ENCODE results near the gene CMTM4. TPM values are rescaled to one million over a fixed set of nuclear protein-coding genes. Genes with fewer than 3 reads are reported as not detected.
"Not testable (repeated sequence)": the region's sequence is repeated elsewhere in the genome, so short reads cannot be mapped to it uniquely, and the experiment has no call there.

The CMTM4 gene
- polyA plus RNA-seq, 4 donors: 21.0 to 67.0 (median 62.7) TPM

GRCh38 chr16:66569827-66570405 is 126.6 kb downstream of the CMTM4 start:
- no peak for DNase-seq (ENCODE audit: low read depth in 4 of 4, low spot score in 3 of 4)

- no peak for DNase-seq (ENCODE audit: low read depth in 4 of 4, low spot score in 3 of 4)
These were observed 127.4 kb downstream of the CMTM4 start for GRCh38 chr16:66569131-66569530.

GRCh38 chr16:66568355-66568754 is 128.2 kb downstream of the CMTM4 start:
- DNase-seq (ENCODE audit: low read depth in 4 of 4, low spot score in 3 of 4): no peak

- not testable (repeated sequence) for DNase-seq (ENCODE audit: low read depth in 4 of 4, low spot score in 3 of 4)
These were observed 129.3 kb downstream of the CMTM4 start for GRCh38 chr16:66567270-66567669.

GRCh38 chr16:66566051-66566901 is 130.3 kb downstream of the CMTM4 start, which contains the start of gene CMTM1:
Gene CMTM1 (plus strand): TSS chr16:66566439. CDS start chr16:66566514, 75 bp downstream.
- no peak for DNase-seq (ENCODE audit: low read depth in 4 of 4, low spot score in 3 of 4)

Other genes starting within 250 kb of the CMTM4 start
- gene TK2, start 146.6 kb downstream of the CMTM4 start, polyA plus RNA-seq (ENCODE audit: insufficient read length in 4 of 4): 10 to 100 TPM; 31.7 to 44.6 (median 35.2) TPM
- gene CKLF, start 144.2 kb downstream of the CMTM4 start, polyA plus RNA-seq (ENCODE audit: insufficient read length in 4 of 4): 10 to 100 TPM; 34.0 to 44.3 (median 39.7) TPM
- gene CMTM1, start 130.3 kb downstream of the CMTM4 start, polyA plus RNA-seq (ENCODE audit: insufficient read length in 4 of 4): 1 to 10 TPM; 5.2 to 9.8 (median 6.7) TPM
- gene CMTM2, start 117.3 kb downstream of the CMTM4 start, polyA plus RNA-seq (ENCODE audit: insufficient read length in 4 of 4): 1 to 10 TPM in 1 of 4 donors, under 1 TPM in 3; 0.42 to 1.0 (median 0.68) TPM
- gene CMTM3, start 92.0 kb downstream of the CMTM4 start, polyA plus RNA-seq (ENCODE audit: insufficient read length in 4 of 4): 10 to 100 TPM; 61.2 to 84.7 (median 70.0) TPM
- 100 to 1,000 TPM; 109 to 161 (median 128) TPM for gene DYNC1LI2, start 54.9 kb upstream of the CMTM4 start, polyA plus RNA-seq (ENCODE audit: insufficient read length in 4 of 4)
- not detected for gene TERB1, start 104.8 kb upstream of the CMTM4 start, polyA plus RNA-seq (ENCODE audit: insufficient read length in 4 of 4)
- gene NAE1, start 134.2 kb upstream of the CMTM4 start, polyA plus RNA-seq (ENCODE audit: insufficient read length in 4 of 4): 100 to 1,000 TPM in 1 of 4 donors, 10 to 100 TPM in 3; 62.4 to 102 (median 86.8) TPM
- gene CA7, start 147.7 kb upstream of the CMTM4 start, polyA plus RNA-seq (ENCODE audit: insufficient read length in 4 of 4): under 1 TPM in 2 of 4 donors, not detected in 2; 0.29 to 0.53 TPM
- 10 to 100 TPM in 3 of 4 donors, 1 to 10 TPM in 1; 7.7 to 16.9 (median 14.0) TPM for gene PDP2, start 183.8 kb upstream of the CMTM4 start, polyA plus RNA-seq (ENCODE audit: insufficient read length in 4 of 4)
- 100 to 1,000 TPM in 3 of 4 donors, 1 to 10 TPM in 1; 4.1 to 307 (median 238) TPM for gene CDH16, start 222.1 kb upstream of the CMTM4 start, polyA plus RNA-seq (ENCODE audit: insufficient read length in 4 of 4)
- gene RRAD, start 228.8 kb upstream of the CMTM4 start, polyA plus RNA-seq (ENCODE audit: insufficient read length in 4 of 4): 1 to 10 TPM; 1.2 to 5.4 (median 2.1) TPM
- 100 to 1,000 TPM in 1 of 4 donors, 10 to 100 TPM in 3; 62.2 to 102 (median 84.8) TPM for gene CIAO2B, start 237.7 kb upstream of the CMTM4 start, polyA plus RNA-seq (ENCODE audit: insufficient read length in 4 of 4)
- gene CES2, start 238.8 kb upstream of the CMTM4 start, polyA plus RNA-seq (ENCODE audit: insufficient read length in 4 of 4): 10 to 100 TPM; 28.7 to 48.5 (median 36.1) TPM

Data from left renal pelvis (tissue), 4 donors.